Breast epithelium (tissue), 4 donors: ENCODE measurements around the gene BEND4. TPM values are rescaled to one million over a fixed set of nuclear protein-coding genes. Genes with fewer than 3 reads are reported as not detected.

Source experiments
- DNase-seq, 2 donors: peaks; one replicate each; pipeline ENCODE4 v3.0.0-alpha.2; 2019; ENCODE audit warnings: low spot score in 2 of 2
- H3K27ac ChIP-seq, 2 donors: fragments of 200-600 bp; sonication (generic) in 1 of 2; one replicate each; pipeline ENCODE4 v1.5.1; 2016 to 2019; ENCODE audit warnings: mild to moderate bottlenecking in 1 of 2
- H3K27me3 ChIP-seq, 2 donors: fragments of 200-600 bp; sonication (generic) in 1 of 2; one replicate each; pipeline versions ENCODE4 v1.5.1 to v1.6.0; 2017 to 2019; ENCODE audit warnings: control low read depth in 1 of 2, mild to moderate bottlenecking in 1 of 2
- H3K36me3 ChIP-seq: fragments of 200-600 bp; one replicate; pipeline ENCODE4 v1.5.1; 2019
- H3K4me1 ChIP-seq, 2 donors: fragments of 200-600 bp; sonication (generic); one replicate each; pipeline ENCODE4 v1.5.1; 2016 to 2019; ENCODE audit warnings: control low read depth in 1 of 2
- H3K4me3 ChIP-seq, 3 donors: fragments of 200-600 bp; sonication (generic); 1 replicate in 2 of 3; 2 replicates in 1 of 3; pipeline ENCODE4 v1.5.1; 2016 to 2019; ENCODE audit warnings: mild to moderate bottlenecking in 3 of 3, moderate library complexity in 2 of 3
- H3K9me3 ChIP-seq, 2 donors: fragments of 200-600 bp; sonication (generic) in 1 of 2; one replicate each; pipeline ENCODE4 v1.5.1; 2016 to 2019; ENCODE audit warnings: control low read depth in 1 of 2
- CTCF ChIP-seq, 3 donors: fragments of 450-650 bp; IDR thresholded peaks; one replicate each; pipeline ENCODE4 v1.5.1; 2016 to 2017; ENCODE audit warnings: antibody characterized with exemption in 3 of 3, mild to moderate bottlenecking in 3 of 3, moderate library complexity in 3 of 3
- POLR2A ChIP-seq: fragments of 450-650 bp; IDR thresholded peaks from one replicate; pipeline ENCODE4 v1.6.1; 2016; ENCODE audit warnings: antibody characterized with exemption, mild to moderate bottlenecking, moderate library complexity
- POLR2AphosphoS5 ChIP-seq, 3 donors: sonication (generic); formaldehyde crosslinking; IDR thresholded peaks; one replicate each; pipeline ENCODE4 v1.6.1; 2017; ENCODE audit warnings: antibody characterized with exemption in 3 of 3
- intact Hi-C: fragments of 100-400 bp; cut with DNase I; formaldehyde crosslinking; loops from one replicate; pipeline ENCODE4 v1.15.1; 2023; ENCODE audit warnings: low total_unique reads
- total RNA-seq, 3 donors: library from RNA; depleted of rRNA; stranded (reverse); fragments of >200 nt; gene quantifications; one replicate each; pipeline ENCODE4 v1.1.0, GENCODE V29; 2016

Gene BEND4
- total RNA-seq, 3 donors from 2014 or later = under 0.01 to 0.44 (median under 0.01) TPM

- intact Hi-C loops = no loop called here
- Histone ChIP-seq H3K27ac (no peak overlapping the region), H3K4me3 (no peak overlapping the region), H3K27me3 (no peaks in the 10 kb centered on the region), H3K36me3 (no peaks in the 10 kb centered on the region), H3K9me3 (no peaks in the 10 kb centered on the region), H3K4me1 (no peaks in the 10 kb centered on the region)
- DNase-seq = no peak
- TF ChIP-seq CTCF (IDR thresholded peaks at IDR 0.05) (no peak), POLR2A (no peak), POLR2AphosphoS5 (IDR thresholded peaks at IDR 0.05) (no peak)
Measured at GRCh38 chr4:42123071-42123644, 29.3 kb downstream of the BEND4 start.

GRCh38 chr4:42122237-42122636 is 30.2 kb downstream of the BEND4 start:
- no peak overlapping the region for H3K27ac ChIP-seq
- no peak for TF ChIP-seq POLR2A
- no peak for TF ChIP-seq POLR2AphosphoS5 (IDR thresholded peaks at IDR 0.05)
- TF ChIP-seq CTCF (IDR thresholded peaks at IDR 0.05) = no peak
- intact Hi-C loops = no loop called here
- H3K9me3 ChIP-seq = no peaks in the 10 kb centered on the region
- no peaks in the 10 kb centered on the region for H3K36me3 ChIP-seq
- no peaks in the 10 kb centered on the region for H3K27me3 ChIP-seq
- no peak for DNase-seq
- H3K4me3 ChIP-seq = no peak overlapping the region
- H3K4me1 ChIP-seq = no peaks in the 10 kb centered on the region

GRCh38 chr4:42119886-42120285 is 32.6 kb downstream of the BEND4 start:
- Histone ChIP-seq H3K36me3 (no peaks in the 10 kb centered on the region), H3K9me3 (no peaks in the 10 kb centered on the region), H3K4me1 (no peaks in the 10 kb centered on the region), H3K27ac (no peak overlapping the region), H3K4me3 (no peak overlapping the region), H3K27me3 (no peaks in the 10 kb centered on the region)
- intact Hi-C loops = no loop called here
- DNase-seq = no peak
- no peak for TF ChIP-seq POLR2AphosphoS5 (IDR thresholded peaks at IDR 0.05)
- TF ChIP-seq POLR2A = no peak
- no peak for TF ChIP-seq CTCF (IDR thresholded peaks at IDR 0.05)

- DNase-seq = no peak
- TF ChIP-seq CTCF (IDR thresholded peaks at IDR 0.05) = no peak
- TF ChIP-seq POLR2AphosphoS5 (IDR thresholded peaks at IDR 0.05) = no peak
- TF ChIP-seq POLR2A = no peak
- no peak overlapping the region for H3K27ac ChIP-seq
- no peaks in the 10 kb centered on the region for H3K4me1 ChIP-seq
- no peaks in the 10 kb centered on the region for H3K36me3 ChIP-seq
- H3K4me3 ChIP-seq = no peak overlapping the region
- no peaks in the 10 kb centered on the region for H3K9me3 ChIP-seq
- H3K27me3 ChIP-seq = no peaks in the 10 kb centered on the region
- intact Hi-C loops = no loop called here
Measured at GRCh38 chr4:42112846-42113245, 39.6 kb downstream of the BEND4 start.

- H3K4me3 ChIP-seq = no peak overlapping the region
- intact Hi-C loops = no loop called here
- H3K4me1 ChIP-seq = no peaks in the 10 kb centered on the region
- H3K27me3 ChIP-seq = no peaks in the 10 kb centered on the region
- H3K27ac ChIP-seq = no peak overlapping the region
- no peaks in the 10 kb centered on the region for H3K36me3 ChIP-seq
- TF ChIP-seq POLR2AphosphoS5 (IDR thresholded peaks at IDR 0.05) = no peak
- TF ChIP-seq POLR2A = no peak
- TF ChIP-seq CTCF (IDR thresholded peaks at IDR 0.05) = no peak
- DNase-seq = no peak
- H3K9me3 ChIP-seq = no peaks in the 10 kb centered on the region
Measured at GRCh38 chr4:42104521-42104920, 47.9 kb downstream of the BEND4 start.
